GM13976 (cell line): ENCODE measurements around the gene CD47.

Experiments
- DNase-seq: peaks from one replicate; pipeline ENCODE4 v3.0.0; 2012; ENCODE audit warnings: low spot score
- in situ Hi-C: fragments of 300-500 bp; cut with MboI; formaldehyde crosslinking; loops from one replicate; pipeline ENCODE4 v1.12.0; 2022; ENCODE audit warnings: low sequenced_read_pairs, mixed read lengths, inconsistent platforms; ENCODE audit not compliant: unreplicated experiment
- TF ChIP-seq, protein P1 (sequence below): IDR thresholded peaks from 2 replicates; pipeline ENCODE4 v1.5.1; 2012; ENCODE audit warnings: borderline replicate concordance, mild to moderate bottlenecking; ENCODE audit not compliant: insufficient read depth; ENCODE audit errors: extremely low read depth, missing control alignments, control extremely low read depth

CD47 gene

GRCh38 chr3:108071368-108071767 is 19.5 kb downstream of the CD47 start:
- no peak for DNase-seq
- TF ChIP-seq, protein P1, sequence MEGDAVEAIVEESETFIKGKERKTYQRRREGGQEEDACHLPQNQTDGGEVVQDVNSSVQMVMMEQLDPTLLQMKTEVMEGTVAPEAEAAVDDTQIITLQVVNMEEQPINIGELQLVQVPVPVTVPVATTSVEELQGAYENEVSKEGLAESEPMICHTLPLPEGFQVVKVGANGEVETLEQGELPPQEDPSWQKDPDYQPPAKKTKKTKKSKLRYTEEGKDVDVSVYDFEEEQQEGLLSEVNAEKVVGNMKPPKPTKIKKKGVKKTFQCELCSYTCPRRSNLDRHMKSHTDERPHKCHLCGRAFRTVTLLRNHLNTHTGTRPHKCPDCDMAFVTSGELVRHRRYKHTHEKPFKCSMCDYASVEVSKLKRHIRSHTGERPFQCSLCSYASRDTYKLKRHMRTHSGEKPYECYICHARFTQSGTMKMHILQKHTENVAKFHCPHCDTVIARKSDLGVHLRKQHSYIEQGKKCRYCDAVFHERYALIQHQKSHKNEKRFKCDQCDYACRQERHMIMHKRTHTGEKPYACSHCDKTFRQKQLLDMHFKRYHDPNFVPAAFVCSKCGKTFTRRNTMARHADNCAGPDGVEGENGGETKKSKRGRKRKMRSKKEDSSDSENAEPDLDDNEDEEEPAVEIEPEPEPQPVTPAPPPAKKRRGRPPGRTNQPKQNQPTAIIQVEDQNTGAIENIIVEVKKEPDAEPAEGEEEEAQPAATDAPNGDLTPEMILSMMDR = no peak
- in situ Hi-C loops = no loop called here

DNA sequence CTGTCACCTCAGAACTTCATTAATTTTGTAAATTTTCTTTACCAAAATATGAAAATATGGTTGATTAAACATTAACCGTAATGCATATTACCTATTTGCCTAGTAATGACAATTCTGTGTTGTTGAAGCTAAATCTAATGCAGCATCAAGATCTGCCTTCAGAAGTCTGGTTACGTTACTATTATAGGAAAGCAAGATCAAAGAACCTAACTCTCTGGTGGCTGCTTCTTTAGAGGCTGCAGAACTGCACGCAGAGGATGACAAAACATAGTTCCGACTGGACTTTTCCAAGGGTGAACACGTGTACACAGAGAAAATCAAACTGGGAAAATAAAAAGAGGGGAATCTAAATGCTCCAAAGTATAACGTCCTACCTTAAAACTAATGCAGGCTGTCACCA is 20.5 kb downstream of the CD47 start:
- in situ Hi-C loops = no loop called here
- no peak for DNase-seq
- TF ChIP-seq, protein P1 = no peak

- no peak for DNase-seq
- in situ Hi-C loops = no loop called here
- TF ChIP-seq, protein P1 = no peak
Observed at GRCh38 chr3:108067768-108068167, 23.1 kb downstream of the CD47 start.

DNA sequence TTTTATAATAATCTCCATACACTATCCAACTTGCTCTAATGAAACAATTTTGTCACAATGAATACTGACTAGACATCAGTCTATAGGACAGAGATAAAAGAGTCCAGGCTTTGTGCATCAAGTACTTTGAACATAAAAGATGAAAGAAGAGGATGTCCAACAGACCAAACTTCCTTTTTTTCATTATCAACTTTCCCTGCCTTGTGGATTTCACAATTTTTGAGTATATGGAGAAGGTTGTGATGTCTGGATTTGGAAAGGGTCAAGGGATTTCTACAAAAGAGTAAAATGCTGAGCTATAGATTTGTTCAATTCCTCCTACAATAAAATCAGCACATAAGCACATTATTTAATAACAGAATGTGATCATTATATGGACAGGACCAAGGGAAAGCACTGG is 25.7 kb downstream of the CD47 start:
- TF ChIP-seq, protein P1 = no peak
- DNase-seq = no peak
- in situ Hi-C loops = no loop called here

- TF ChIP-seq, protein P1 = no peak
- in situ Hi-C loops = no loop called here
Observed at GRCh38 chr3:108064293-108064887, 26.4 kb downstream of the CD47 start.

DNA sequence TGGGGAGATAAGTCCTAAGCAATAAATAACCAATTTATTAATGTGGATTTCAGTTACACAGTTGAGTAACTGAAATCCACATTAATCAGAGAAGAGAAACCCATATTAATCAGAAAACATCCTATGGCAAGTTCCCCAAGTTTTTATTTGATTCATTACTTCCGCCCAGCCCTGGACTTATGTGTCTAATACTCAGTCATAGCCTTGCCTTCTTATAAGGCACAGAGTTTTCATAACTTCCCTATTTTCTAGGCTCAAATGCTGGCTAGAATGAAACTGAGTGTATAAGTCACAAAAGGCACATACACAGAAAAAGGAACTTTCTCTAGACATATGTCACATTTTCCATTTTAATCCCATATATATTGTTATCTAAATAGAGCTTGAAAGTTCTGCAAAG is 28.8 kb downstream of the CD47 start:
- DNase-seq = no peak
- TF ChIP-seq, protein P1 = no peak
- in situ Hi-C loops = no loop called here

More at GRCh38 chr3:108064293-108064887, 26.4 kb downstream of the CD47 start:
- no peak for DNase-seq
